Suprapubic skin (tissue), 4 donors: ENCODE measurements around the gene P4HB. TPM values are rescaled to one million over a fixed set of nuclear protein-coding genes. Genes with fewer than 3 reads are reported as not detected.

Source experiments
- DNase-seq, 2 donors: peaks; one replicate each; pipeline ENCODE4 v3.0.0-alpha.2; 2019; ENCODE audit warnings: low spot score in 2 of 2
- H3K27ac ChIP-seq: fragments of 200-600 bp; sonication (generic); one replicate; pipeline ENCODE4 v1.5.1; 2019
- H3K27me3 ChIP-seq: fragments of 200-600 bp; sonication (generic); one replicate; pipeline ENCODE4 v1.5.1; 2019
- H3K36me3 ChIP-seq: fragments of 200-600 bp; sonication (generic); one replicate; pipeline ENCODE4 v1.5.1; 2019
- H3K4me1 ChIP-seq: fragments of 200-600 bp; sonication (generic); one replicate; pipeline ENCODE4 v1.5.1; 2019
- H3K4me3 ChIP-seq: fragments of 200-600 bp; sonication (generic); one replicate; pipeline ENCODE4 v1.5.1; 2019; ENCODE audit warnings: mild to moderate bottlenecking
- H3K9me3 ChIP-seq: fragments of 200-600 bp; sonication (generic); one replicate; pipeline ENCODE4 v1.5.1; 2019
- EP300 ChIP-seq: sonication (generic); formaldehyde crosslinking; IDR thresholded peaks from one replicate; pipeline ENCODE4 v1.6.1; 2017; ENCODE audit warnings: antibody characterized with exemption
- POLR2A ChIP-seq, 2 donors: fragments of 450-650 bp; IDR thresholded peaks; one replicate each; pipeline ENCODE4 v1.6.1; 2017; ENCODE audit warnings: antibody characterized with exemption in 2 of 2, mild to moderate bottlenecking in 2 of 2, moderate library complexity in 2 of 2
- POLR2AphosphoS5 ChIP-seq, 3 donors: sonication (generic); formaldehyde crosslinking; IDR thresholded peaks; one replicate each; pipeline ENCODE4 v1.6.1; 2017; ENCODE audit warnings: antibody characterized with exemption in 3 of 3
- WGBS: methylation state at CpG from one replicate; pipeline ENCODE4 v1.1.5; 2018; 5-methylcytosine and 5-hydroxymethylcytosine counted together
- total RNA-seq, 4 donors: library from RNA; depleted of rRNA; stranded (reverse); fragments of >200 nt; gene quantifications; one replicate each; pipeline ENCODE4 v1.1.0, GENCODE V29; 2016
- TF ChIP-seq, protein P1 (sequence below), 2 donors: fragments of 200-600 bp in 1 of 2; fragments of 450-650 bp in 1 of 2; sonication (generic) in 1 of 2; IDR thresholded peaks; one replicate each; pipeline ENCODE4 v1.5.1; 2016 to 2019; ENCODE audit warnings: antibody characterized with exemption in 2 of 2, mild to moderate bottlenecking in 1 of 2, moderate library complexity in 1 of 2

Gene P4HB
- total RNA-seq, 4 donors from 2014 or later = 521 to 1,041 (median 898) TPM

DNA sequence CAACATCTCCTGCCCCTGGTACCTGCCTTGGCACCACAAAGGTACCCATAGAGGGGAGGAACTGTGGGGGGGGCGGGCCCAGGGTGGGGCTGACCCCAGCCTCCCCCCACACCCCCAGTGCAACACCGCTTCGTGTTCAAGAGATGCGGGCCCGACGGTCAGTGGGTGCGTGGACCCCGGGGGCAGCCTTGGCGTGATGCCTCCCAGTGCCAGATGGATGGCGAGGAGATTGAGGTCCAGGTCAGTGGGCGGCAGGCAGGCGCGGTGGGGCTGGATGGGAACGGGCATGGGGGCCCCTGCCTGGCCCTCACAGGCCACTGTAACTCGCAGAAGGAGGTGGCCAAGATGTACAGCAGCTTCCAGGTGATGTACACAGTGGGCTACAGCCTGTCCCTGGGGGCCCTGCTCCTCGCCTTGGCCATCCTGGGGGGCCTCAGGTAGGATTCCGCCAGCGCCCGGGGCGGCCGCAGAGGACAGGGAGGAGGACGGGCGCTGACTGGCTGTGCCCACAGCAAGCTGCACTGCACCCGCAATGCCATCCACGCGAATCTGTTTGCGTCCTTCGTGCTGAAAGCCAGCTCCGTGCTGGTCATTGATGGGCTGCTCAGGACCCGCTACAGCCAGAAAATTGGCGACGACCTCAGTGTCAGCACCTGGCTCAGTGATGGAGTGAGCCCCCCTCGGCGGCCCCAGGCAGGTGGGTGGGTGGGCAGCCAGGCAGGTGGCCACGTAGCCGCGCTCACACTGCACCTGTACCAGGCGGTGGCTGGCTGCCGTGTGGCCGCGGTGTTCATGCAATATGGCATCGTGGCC is 49.2 kb downstream of the P4HB start:
- TF ChIP-seq EP300 (no peak), POLR2A (IDR thresholded peaks at IDR 0.05) (no peak), POLR2AphosphoS5 (IDR thresholded peaks at IDR 0.05) (no peak)
- TF ChIP-seq, protein P1, sequence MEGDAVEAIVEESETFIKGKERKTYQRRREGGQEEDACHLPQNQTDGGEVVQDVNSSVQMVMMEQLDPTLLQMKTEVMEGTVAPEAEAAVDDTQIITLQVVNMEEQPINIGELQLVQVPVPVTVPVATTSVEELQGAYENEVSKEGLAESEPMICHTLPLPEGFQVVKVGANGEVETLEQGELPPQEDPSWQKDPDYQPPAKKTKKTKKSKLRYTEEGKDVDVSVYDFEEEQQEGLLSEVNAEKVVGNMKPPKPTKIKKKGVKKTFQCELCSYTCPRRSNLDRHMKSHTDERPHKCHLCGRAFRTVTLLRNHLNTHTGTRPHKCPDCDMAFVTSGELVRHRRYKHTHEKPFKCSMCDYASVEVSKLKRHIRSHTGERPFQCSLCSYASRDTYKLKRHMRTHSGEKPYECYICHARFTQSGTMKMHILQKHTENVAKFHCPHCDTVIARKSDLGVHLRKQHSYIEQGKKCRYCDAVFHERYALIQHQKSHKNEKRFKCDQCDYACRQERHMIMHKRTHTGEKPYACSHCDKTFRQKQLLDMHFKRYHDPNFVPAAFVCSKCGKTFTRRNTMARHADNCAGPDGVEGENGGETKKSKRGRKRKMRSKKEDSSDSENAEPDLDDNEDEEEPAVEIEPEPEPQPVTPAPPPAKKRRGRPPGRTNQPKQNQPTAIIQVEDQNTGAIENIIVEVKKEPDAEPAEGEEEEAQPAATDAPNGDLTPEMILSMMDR (IDR thresholded peaks at IDR 0.05) = no peak
- WGBS = 87% methylated on average over 21 of the region's 42 CpGs

DNA sequence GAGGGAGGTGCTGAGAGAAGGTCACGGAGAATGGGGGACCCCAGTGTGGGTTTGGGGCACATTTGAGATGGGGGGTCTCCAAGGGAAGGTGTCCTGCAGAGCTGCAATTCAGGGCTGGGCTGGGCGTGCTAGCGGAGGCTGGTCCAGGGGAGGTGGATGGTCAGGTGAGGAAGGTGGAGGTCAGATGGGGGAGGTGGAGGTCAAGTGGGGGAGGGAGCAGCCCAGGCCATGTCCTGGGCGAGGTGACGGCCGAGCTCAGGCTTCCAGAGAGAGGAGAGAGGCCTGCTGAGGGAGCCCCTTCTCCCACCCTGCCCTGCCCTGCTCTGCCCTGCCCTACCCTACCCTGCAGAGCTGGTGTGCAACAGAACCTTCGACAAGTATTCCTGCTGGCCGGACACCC is 49.9 kb downstream of the P4HB start:
- H3K4me1 ChIP-seq = peaks cover 2% of the 10 kb centered on the region
- H3K9me3 ChIP-seq = no peaks in the 10 kb centered on the region
- H3K36me3 ChIP-seq = no peaks in the 10 kb centered on the region
- no peak overlapping the region for H3K27ac ChIP-seq
- WGBS = 80% methylated on average over 8 of the region's 8 CpGs
- H3K27me3 ChIP-seq = peaks cover 78% of the 10 kb centered on the region
- no peak overlapping the region for H3K4me3 ChIP-seq
- no peak for DNase-seq
- TF ChIP-seq, protein P1 (IDR thresholded peaks at IDR 0.05) = no peak
- TF ChIP-seq POLR2A (IDR thresholded peaks at IDR 0.05) = no peak
- no peak for TF ChIP-seq POLR2AphosphoS5 (IDR thresholded peaks at IDR 0.05)
- no peak for TF ChIP-seq EP300

More for the DNA sequence above, 49.2 kb downstream of the P4HB start:
- peaks cover 72% of the 10 kb centered on the region for H3K27me3 ChIP-seq
- H3K4me3 ChIP-seq = no peak overlapping the region
- H3K4me1 ChIP-seq = peaks cover 4% of the 10 kb centered on the region
- no peak for DNase-seq
- H3K27ac ChIP-seq = no peak overlapping the region
- no peaks in the 10 kb centered on the region for H3K36me3 ChIP-seq
- no peaks in the 10 kb centered on the region for H3K9me3 ChIP-seq

DNA sequence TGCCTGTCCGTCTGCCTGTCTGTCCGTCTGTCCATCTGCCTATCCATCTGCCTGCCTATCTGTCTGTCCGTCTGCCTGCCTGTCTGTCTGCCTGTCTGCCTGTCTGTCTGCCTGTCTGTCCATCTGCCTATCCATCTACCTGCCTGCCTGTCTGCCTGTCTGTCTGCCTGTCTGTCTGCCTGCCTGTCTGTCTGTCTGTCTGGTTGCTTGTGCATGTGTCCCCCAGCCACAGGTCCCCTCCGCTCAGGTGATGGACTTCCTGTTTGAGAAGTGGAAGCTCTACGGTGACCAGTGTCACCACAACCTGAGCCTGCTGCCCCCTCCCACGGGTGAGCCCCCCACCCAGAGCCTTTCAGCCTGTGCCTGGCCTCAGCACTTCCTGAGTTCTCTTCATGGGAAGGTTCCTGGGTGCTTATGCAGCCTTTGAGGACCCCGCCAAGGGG is 50.8 kb downstream of the P4HB start:
- Histone ChIP-seq H3K4me3 (no peak overlapping the region), H3K9me3 (no peaks in the 10 kb centered on the region), H3K36me3 (no peaks in the 10 kb centered on the region), H3K27me3 (peaks cover 87% of the 10 kb centered on the region), H3K27ac (no peak overlapping the region), H3K4me1 (peaks cover 7% of the 10 kb centered on the region)
- DNase-seq = no peak
- WGBS = 80% methylated on average over 4 of the region's 7 CpGs
- no peak for TF ChIP-seq POLR2A (IDR thresholded peaks at IDR 0.05)
- TF ChIP-seq, protein P1 (IDR thresholded peaks at IDR 0.05) = no peak
- TF ChIP-seq EP300 = no peak
- no peak for TF ChIP-seq POLR2AphosphoS5 (IDR thresholded peaks at IDR 0.05)

DNA sequence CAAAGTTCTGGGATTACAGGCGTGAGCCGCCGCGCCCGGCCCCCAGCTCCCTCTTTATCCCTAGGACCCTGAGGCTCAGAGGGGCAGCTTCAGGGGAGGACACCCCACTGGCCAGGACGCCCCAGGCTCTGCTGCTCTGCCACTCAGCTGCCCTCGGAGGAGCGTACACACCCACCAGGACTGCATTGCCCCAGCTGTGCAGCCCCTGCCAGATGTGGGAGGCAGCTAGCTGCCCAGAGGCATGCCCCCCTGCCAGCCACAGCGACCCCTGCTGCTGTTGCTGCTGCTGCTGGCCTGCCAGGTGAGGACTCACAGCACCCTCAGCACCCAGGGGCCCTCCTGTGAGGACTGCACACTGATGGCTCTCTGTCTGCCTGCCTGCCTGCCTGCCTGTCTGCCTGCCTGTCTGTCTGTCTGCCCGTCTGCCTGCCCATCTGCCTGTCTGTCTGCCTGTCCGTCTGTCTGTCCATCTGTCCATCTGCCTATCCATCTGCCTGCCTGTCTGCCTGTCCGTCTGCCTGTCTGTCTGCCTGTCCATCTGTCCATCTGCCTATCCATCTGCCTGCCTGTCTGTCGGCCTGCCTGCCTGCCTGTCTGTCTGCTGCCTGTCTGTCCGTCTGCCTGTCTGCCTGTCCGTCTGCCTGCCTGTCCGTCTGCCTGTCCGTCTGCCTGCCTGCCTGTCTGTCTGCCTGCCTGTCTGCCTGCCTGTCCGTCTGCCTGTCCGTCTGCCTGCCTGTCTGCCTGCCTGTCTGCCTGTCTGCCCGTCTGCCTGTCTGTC is 51.4 kb downstream of the P4HB start:
- WGBS = 75% methylated on average over 16 of the region's 20 CpGs
- H3K27me3 ChIP-seq = peaks cover 92% of the 10 kb centered on the region

More for the DNA sequence above, 51.4 kb downstream of the P4HB start:
- H3K27ac ChIP-seq = no peak overlapping the region
- TF ChIP-seq EP300 = no peak
- no peak for TF ChIP-seq POLR2AphosphoS5 (IDR thresholded peaks at IDR 0.05)
- no peak for TF ChIP-seq POLR2A (IDR thresholded peaks at IDR 0.05)
- TF ChIP-seq, protein P1 (IDR thresholded peaks at IDR 0.05) = no peak
- H3K36me3 ChIP-seq = no peaks in the 10 kb centered on the region
- H3K9me3 ChIP-seq = no peaks in the 10 kb centered on the region
- no peak overlapping the region for H3K4me3 ChIP-seq
- DNase-seq = no peak
- peaks cover 13% of the 10 kb centered on the region for H3K4me1 ChIP-seq
